HepG2 (cell line): ENCODE results near the gene KNL1. TPM values are rescaled to one million over a fixed set of nuclear protein-coding genes. Genes with fewer than 3 reads are reported as not detected.

Source experiments
- CBFB ChIP-seq: sonication (generic); formaldehyde crosslinking; IDR thresholded peaks from 2 replicates; pipeline ENCODE4 v1.4.0; 2020; ENCODE audit warnings: missing genetic modification reagents
- FOSL1 ChIP-seq: sonication (generic); formaldehyde crosslinking; IDR thresholded peaks from 2 replicates; pipeline ENCODE4 v1.9.0; 2021; ENCODE audit warnings: missing genetic modification reagents, borderline replicate concordance
- HIVEP1 ChIP-seq: sonication (generic); formaldehyde crosslinking; IDR thresholded peaks from 2 replicates; pipeline ENCODE4 v1.4.0; 2020; ENCODE audit warnings: mild to moderate bottlenecking, missing genetic modification reagents
- HNF4A ChIP-seq: sonication (generic); formaldehyde crosslinking; IDR thresholded peaks from 2 replicates; pipeline ENCODE4 v1.4.0; 2020; ENCODE audit warnings: missing genetic modification reagents
- MIER3 ChIP-seq: IDR thresholded peaks from 2 replicates; pipeline ENCODE4 v1.6.1; 2016; ENCODE audit warnings: missing compliant biosample characterization, borderline replicate concordance
- MXD1 ChIP-seq: sonication (generic); formaldehyde crosslinking; IDR thresholded peaks from 2 replicates; pipeline ENCODE4 v1.4.0; 2020; ENCODE audit warnings: mild to moderate bottlenecking, missing genetic modification reagents
- NFE2L2 ChIP-seq: fragments of 150-350 bp; IDR thresholded peaks from 2 replicates; pipeline ENCODE4 v1.6.1; 2014; ENCODE audit warnings: low read length
- PCBP1 ChIP-seq: fragments of 200-400 bp; formaldehyde crosslinking; IDR thresholded peaks from 2 replicates; pipeline ENCODE4 v1.6.1; 2017; ENCODE audit warnings: mild to moderate bottlenecking, low read depth, low read length, borderline replicate concordance
- TBX3 ChIP-seq: fragments of 450-650 bp; IDR thresholded peaks from 2 replicates; pipeline ENCODE4 v1.6.1; 2017; ENCODE audit warnings: antibody characterized with exemption, mild to moderate bottlenecking, inconsistent platforms, borderline replicate concordance
- ZNF224 ChIP-seq: sonication (generic); formaldehyde crosslinking; IDR thresholded peaks from 2 replicates; pipeline ENCODE4 v1.5.0; 2020; ENCODE audit warnings: mild to moderate bottlenecking, missing genetic modification reagents
- ZNF441 ChIP-seq: sonication (generic); formaldehyde crosslinking; IDR thresholded peaks from 2 replicates; pipeline ENCODE4 v1.7.0; 2021; ENCODE audit warnings: missing genetic modification reagents, borderline replicate concordance
- ZNF543 ChIP-seq: sonication (generic); formaldehyde crosslinking; IDR thresholded peaks from 2 replicates; pipeline ENCODE4 v1.4.0; 2020; ENCODE audit warnings: mild to moderate bottlenecking, missing genetic modification reagents
- ZNF563 ChIP-seq: sonication (generic); formaldehyde crosslinking; IDR thresholded peaks from 2 replicates; pipeline ENCODE4 v1.8.0; 2022; ENCODE audit warnings: mild to moderate bottlenecking, moderate library complexity, missing genetic modification reagents
- ZNF792 ChIP-seq: IDR thresholded peaks from 2 replicates; pipeline ENCODE4 v1.6.1; 2016
- polyA plus RNA-seq, 8 experiments: library from polyadenylated mRNA; depleted of rRNA in 3 of 8; stranded (reverse) in 7 of 8; unstranded in 1 of 8; fragments of >200 nt; fragmentation: Illumina TruSeq in 4 of 8; extraction: Trizol in 4 of 8; gene quantifications; 2 replicates each; pipeline versions ENCODE4 v1.2.1 to v1.2.3, GENCODE V29; 2011 to 2016; ENCODE audit warnings: low read depth in 4 of 8, missing spikeins in 1 of 8, mixed read lengths in 1 of 8; ENCODE audit not compliant: insufficient read depth in 1 of 8
- total RNA-seq, 5 experiments: library from RNA; depleted of rRNA; stranded (reverse); fragments of >200 nt; fragmentation: Illumina TruSeq; extraction: Trizol; gene quantifications; 2 replicates each; pipeline ENCODE4 v1.2.3, GENCODE V29; 2016; ENCODE audit warnings: low read depth in 1 of 5
- TF ChIP-seq, protein P1 (sequence below): IDR thresholded peaks from 2 replicates; pipeline ENCODE4 v1.6.1; 2016; ENCODE audit warnings: missing compliant biosample characterization, missing genetic modification reagents, borderline replicate concordance
- TF ChIP-seq, protein P2 (sequence below): sonication (generic); formaldehyde crosslinking; IDR thresholded peaks from 2 replicates; pipeline ENCODE4 v1.4.0; 2020; ENCODE audit warnings: mild to moderate bottlenecking, missing genetic modification reagents
- TF ChIP-seq, protein P3 (sequence below): sonication (generic); formaldehyde crosslinking; IDR thresholded peaks from 2 replicates; pipeline ENCODE4 v1.5.0; 2020; ENCODE audit warnings: missing genetic modification reagents

KNL1 gene
- total and polyA plus RNA-seq, 2 of the 13 experiments (the other 11 are each of a cell fraction or from before 2014, with no cell fraction given): 8.0 to 21.4 TPM

- TF ChIP-seq ZNF563 (CRISPR knock-in tag) (peak; percentile 77), ZNF441 (no peak), PCBP1 (0 out of 2 replicates have a peak, but pooled peaks have one; percentile 53), MXD1 (CRISPR knock-in tag) (peak; percentile 93; the same call in 1 of the 2 replicates), FOSL1 (no peak), ZNF543 (peak; percentile 88), TBX3 (peak; percentile 13; the same call in 1 of the 2 replicates), ZNF792 (CRISPR knock-in tag) (no peak), HIVEP1 (CRISPR knock-in tag) (no peak), CBFB (CRISPR knock-in tag) (0 out of 2 replicates have a peak, but pooled peaks have one; percentile 10), NFE2L2 (no peak), MIER3 (CRISPR knock-in tag) (no peak), ZNF224 (peak; percentile 78), HNF4A (peak; percentile 56)
- TF ChIP-seq, protein P1, sequence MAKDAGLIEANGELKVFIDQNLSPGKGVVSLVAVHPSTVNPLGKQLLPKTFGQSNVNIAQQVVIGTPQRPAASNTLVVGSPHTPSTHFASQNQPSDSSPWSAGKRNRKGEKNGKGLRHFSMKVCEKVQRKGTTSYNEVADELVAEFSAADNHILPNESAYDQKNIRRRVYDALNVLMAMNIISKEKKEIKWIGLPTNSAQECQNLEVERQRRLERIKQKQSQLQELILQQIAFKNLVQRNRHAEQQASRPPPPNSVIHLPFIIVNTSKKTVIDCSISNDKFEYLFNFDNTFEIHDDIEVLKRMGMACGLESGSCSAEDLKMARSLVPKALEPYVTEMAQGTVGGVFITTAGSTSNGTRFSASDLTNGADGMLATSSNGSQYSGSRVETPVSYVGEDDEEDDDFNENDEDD (CRISPR knock-in tag): peak; percentile 98
- TF ChIP-seq, protein P2, sequence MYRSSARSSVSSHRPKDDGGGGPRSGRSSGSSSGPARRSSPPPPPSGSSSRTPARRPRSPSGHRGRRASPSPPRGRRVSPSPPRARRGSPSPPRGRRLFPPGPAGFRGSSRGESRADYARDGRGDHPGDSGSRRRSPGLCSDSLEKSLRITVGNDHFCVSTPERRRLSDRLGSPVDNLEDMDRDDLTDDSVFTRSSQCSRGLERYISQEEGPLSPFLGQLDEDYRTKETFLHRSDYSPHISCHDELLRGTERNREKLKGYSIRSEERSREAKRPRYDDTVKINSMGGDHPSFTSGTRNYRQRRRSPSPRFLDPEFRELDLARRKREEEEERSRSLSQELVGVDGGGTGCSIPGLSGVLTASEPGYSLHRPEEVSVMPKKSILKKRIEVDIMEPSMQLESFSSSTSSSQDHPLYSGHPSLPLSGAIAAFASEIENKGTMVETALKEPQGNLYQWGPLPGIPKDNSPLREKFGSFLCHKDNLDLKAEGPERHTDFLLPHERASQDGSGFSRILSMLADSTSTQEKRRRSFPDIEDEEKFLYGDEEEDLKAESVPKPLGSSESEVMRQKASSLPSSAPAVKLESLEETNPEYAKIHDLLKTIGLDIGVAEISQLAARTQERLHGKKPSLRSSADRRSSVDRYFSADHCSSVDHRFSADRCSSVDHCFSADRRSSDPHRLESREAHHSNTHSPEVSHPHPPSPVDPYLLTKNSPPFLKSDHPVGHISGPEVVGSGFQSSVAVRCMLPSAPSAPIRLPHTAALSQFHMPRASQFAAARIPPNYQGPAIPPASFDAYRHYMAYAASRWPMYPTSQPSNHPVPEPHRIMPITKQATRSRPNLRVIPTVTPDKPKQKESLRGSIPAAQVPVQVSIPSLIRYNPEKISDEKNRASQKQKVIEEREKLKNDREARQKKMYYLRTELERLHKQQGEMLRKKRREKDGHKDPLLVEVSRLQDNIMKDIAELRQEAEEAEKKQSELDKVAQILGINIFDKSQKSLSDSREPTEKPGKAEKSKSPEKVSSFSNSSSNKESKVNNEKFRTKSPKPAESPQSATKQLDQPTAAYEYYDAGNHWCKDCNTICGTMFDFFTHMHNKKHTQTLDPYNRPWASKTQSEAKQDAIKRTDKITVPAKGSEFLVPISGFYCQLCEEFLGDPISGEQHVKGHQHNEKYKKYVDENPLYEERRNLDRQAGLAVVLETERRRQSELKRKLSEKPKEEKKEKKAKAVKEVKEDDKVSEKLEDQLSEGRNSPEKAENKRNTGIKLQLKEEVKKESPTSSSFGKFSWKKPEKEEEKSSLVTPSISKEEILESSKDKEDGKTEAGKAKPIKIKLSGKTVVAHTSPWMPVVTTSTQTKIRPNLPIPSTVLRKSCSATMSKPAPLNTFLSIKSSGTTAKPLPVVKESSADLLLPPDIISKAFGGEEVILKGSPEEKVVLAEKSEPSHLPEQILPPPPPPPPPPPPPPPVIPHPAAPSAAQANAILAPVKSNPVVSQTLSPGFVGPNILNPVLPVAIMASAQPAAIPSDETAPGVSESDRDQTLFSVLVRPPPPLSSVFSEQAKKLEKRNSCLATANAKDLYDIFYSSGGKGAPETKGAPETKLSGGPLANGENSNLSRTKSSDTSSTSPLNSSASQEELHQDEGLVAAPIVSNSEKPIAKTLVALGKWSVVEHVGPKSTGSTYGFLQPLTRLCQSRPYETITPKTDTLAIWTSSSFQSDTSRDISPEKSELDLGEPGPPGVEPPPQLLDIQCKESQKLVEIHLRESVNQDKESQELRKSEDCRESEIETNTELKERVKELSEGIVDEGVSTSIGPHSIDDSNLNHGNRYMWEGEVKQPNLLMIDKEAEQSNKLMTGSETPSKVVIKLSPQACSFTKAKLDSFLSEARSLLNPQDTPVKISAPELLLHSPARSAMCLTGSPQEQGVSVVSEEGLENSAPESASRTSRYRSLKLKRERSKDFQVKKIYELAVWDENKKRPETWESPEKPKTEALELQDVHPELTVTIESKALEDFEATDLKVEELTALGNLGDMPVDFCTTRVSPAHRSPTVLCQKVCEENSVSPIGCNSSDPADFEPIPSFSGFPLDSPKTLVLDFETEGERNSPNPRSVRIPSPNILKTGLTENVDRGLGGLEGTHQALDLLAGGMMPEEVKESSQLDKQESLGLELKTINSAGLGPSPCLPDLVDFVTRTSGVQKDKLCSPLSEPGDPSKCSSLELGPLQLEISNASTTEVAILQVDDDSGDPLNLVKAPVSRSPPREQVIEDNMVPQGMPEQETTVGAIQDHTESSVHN: 0 out of 2 replicates have a peak, but pooled peaks have one; percentile 37
- TF ChIP-seq, protein P3, sequence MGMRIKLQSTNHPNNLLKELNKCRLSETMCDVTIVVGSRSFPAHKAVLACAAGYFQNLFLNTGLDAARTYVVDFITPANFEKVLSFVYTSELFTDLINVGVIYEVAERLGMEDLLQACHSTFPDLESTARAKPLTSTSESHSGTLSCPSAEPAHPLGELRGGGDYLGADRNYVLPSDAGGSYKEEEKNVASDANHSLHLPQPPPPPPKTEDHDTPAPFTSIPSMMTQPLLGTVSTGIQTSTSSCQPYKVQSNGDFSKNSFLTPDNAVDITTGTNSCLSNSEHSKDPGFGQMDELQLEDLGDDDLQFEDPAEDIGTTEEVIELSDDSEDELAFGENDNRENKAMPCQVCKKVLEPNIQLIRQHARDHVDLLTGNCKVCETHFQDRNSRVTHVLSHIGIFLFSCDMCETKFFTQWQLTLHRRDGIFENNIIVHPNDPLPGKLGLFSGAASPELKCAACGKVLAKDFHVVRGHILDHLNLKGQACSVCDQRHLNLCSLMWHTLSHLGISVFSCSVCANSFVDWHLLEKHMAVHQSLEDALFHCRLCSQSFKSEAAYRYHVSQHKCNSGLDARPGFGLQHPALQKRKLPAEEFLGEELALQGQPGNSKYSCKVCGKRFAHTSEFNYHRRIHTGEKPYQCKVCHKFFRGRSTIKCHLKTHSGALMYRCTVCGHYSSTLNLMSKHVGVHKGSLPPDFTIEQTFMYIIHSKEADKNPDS (CRISPR knock-in tag): 0 out of 2 replicates have a peak, but pooled peaks have one; percentile 20
Measured at GRCh38 chr15:40694688-40695468, 100.8 kb downstream of the KNL1 start, which contains the start of gene RAD51 (continued).
